Umbilical cord (tissue), 2 donors: Measurements from ENCODE around the gene RNASE7. TPM values are rescaled to one million over a fixed set of nuclear protein-coding genes. Genes with fewer than 3 reads are reported as not detected.

Experiments
- DNase-seq: peaks from one replicate; pipeline ENCODE4 v3.0.0-alpha.2; 2015; ENCODE audit warnings: low spot score
- total RNA-seq: library from RNA; depleted of rRNA; stranded (reverse); fragments of >200 nt; gene quantifications from one replicate; pipeline ENCODE4 v1.2.3, GENCODE V29; 2014; ENCODE audit warnings: low replicate concordance; ENCODE audit not compliant: insufficient read depth

Gene RNASE7
- total RNA-seq, 1 donor from 2014 or later, result 4.1 TPM

DNA sequence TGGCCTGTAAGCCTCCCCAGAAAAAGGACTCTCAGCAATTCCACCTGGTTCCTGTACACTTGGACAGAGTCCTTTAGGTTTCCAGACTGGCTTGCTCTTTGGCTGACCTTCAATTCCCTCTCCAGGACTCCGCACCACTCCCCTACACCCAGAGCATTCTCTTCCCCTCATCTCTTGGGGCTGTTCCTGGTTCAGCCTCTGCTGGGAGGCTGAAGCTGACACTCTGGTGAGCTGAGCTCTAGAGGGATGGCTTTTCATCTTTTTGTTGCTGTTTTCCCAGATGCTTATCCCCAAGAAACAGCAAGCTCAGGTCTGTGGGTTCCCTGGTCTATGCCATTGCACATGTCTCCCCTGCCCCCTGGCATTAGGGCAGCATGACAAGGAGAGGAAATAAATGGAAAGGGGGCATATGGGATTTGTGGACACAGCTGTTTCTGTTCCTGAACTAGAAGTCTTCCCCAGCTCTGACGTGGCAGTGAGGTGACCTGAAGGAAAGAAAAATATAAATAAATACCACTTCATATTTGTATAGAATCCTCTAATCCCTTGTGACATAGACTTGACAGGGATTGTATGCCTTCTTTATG, 1.3 kb downstream of the RNASE7 start:
- no peak for DNase-seq

DNA sequence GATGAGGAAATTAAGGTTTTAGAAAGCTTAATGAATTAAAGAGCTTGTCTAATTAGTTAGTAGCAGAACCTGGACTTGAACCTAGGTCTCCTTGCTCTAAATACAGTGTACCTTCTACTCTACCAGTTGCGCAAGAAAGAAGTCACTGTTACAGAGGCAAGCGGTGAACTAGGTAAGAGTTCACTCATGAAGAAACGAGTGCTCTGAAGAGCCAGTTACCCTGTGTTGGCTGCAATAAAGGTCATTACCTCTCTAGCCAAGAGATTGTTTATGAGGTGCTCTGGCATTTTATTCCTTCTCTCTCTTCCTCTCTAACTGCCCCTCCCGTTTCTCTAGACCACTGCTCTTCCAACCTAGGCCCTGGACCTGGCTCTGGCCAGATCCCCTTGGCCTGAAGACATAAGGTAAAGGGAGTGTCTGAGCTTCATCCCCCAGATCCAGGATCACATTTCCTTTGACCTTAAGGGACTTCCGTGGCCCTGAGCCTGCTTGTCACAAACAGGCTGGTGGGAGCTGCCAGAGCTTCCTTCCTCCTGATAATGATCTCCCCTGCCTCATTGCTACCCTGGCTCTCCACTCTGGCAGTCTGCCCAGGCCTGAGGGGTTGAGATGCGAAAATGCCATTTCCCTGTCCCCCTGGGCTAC, 1.9 kb downstream of the RNASE7 start:
- DNase-seq, result no peak

DNA sequence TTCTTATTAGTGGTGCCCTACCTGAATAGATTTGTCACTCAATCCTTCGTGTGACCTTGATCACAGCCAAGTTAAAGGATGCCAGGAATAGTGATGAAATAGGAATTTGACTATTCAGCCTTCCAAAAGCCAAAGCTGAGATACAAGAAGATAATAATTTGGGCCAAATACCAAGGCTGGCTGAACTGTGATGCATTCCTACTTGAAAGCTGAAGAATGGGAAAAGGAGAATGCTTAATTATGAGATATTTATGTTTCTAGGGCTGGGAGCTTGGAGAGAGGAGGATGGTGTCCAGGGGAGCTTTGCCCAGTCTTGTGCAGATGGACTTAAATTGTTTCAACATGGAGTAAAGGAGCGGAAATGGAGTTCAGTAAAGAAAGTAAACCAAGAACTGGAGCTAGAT, 5.2 kb downstream of the RNASE7 start:
- no peak for DNase-seq

DNA sequence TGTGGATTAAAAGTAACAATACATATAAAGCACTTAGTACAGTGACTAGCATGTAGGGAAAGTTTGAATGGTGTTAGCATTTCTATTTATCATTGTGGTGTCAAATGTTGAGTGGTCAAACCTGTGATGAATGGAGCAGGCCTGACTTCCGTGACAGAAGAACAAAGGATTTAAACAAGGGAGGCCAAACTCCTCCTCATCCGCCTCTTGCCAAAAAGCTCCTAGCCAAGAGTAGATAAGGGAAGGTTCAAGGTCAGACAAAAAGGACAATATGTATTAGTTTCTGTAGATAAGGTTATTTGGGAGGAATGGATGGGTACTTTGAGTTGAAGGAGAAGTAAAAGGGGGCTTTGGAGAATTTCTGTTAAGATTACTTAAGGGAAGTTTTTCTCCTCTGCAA, 6.5 kb downstream of the RNASE7 start:
- DNase-seq, result no peak

DNA sequence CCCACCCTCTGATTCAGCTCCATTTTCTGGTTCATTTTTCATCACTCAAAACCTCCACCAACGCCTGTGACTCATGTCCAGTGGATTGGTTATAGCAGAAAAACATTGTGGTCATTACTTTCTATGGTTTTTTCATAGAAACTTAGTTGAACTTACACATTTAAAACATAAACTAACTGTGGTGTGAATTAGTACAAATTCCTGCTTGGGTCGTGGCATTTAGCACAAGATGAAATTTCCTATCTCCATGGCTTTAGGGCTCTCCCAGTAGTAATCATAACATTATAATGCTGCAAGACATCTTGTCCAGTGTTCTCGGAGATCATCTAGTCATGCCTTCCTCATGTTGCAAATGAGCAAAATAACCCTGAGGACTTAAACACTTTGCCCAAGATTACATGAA, 7.1 kb downstream of the RNASE7 start:
- no peak for DNase-seq

DNA sequence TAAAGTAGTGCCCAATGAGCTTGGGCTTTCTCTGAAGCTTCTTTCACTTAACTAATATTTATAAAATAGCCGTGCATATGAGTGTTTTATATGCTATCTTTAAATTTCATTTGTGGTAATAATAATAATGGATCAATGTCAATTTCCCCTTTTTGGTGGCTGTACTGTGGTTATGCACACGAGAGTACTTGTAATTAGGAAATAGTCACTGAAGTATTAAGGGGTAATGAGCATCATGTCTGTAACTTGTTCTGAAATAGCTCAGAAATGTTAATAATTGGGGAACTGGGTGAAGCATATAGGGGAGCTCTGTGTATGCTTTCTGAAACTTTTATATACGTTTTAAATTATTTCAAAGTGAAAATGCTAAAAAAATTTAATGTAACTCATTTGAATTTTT, 8.4 kb downstream of the RNASE7 start:
- no peak for DNase-seq

DNA sequence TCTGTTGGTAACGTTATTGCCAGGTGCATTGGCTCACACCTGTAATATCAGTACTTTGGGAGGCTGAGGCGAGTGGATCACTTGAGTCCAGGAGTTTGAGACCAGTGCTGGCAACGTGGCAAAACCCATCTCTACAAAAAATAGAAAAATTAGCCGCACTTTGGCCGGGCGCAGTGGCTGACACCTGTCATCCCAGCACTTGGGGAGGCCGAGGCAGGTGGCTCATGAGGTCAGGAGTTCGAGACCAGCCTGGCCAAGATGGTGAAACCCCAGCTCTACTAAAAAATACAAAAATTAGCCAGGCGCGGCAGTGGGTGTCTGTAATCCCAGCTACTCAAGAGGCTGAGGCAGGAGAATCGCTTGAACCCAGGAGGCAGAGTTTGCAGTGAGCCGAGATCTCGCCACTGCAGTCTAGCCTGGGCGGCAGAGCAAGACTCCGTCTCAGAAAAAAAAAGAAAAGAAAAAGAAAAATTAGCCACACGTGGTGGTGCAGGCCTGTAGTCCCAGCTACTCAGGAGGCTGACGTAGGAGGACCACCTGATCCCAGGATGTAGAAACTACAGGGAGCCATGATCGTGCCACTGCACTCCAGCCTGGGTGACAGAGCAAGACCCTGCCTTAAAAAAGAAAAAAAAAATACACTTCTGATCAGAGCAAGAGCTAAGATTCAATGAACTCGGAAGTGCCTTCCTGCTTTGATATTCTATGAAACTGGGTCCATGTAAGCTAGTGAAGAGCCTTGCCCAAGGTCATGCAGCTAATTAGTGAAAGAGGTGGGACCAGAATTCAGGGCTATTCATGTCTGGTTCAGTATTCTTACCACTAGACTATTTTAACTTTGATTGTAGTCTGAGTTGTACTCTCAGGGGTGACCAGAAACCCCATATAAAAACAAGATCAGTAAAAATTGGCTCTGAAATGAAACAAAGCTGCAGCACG, 11.3 kb downstream of the RNASE7 start:
- no peak for DNase-seq

DNA sequence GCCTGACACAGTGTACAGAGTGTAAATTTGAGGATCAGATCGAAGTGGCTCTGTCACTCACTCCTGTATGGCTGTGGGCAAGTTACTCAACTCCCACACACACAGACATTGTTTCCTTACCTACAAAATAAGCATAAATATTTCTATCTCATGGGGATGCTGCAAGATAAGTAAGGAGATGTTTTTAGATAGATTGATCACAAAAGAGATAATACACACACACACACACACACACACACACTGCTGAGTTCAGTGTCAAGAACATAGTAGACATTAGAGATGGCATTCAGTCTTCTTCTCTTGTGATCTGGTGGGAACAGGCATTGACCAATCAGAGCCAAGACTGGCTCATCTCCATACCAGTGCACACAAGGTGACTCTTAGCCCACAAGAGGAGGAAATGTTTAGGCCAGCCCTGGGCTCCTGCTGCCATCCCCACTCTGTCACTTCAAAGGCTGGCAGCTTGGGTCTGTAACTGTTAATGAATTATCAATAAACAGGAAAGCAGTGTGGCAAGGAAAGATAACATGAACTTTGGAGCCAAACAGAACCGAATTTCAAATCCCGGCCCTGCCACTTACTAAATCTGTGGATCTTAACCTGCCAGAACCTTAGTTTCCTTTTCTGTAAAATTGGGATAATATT, 12.1 kb downstream of the RNASE7 start:
- DNase-seq, result no peak

DNA sequence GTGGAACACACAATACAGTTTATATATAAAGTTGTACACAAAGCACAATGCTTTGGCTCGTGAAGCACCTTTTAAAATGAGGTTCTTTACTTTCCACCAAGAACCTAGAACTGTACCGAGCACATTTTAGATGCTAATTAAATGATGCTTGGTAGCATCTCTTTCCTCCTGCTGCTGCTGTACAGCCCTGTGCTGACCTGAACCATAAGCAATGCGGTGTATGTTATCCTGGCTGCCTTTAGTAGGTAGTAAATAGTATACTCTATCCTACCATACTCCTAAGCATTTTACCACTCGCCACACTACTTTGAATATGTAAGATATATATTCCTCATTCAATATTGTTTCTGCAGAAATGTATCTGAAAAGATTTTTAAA, 12.6 kb downstream of the RNASE7 start:
- DNase-seq, result no peak

DNA sequence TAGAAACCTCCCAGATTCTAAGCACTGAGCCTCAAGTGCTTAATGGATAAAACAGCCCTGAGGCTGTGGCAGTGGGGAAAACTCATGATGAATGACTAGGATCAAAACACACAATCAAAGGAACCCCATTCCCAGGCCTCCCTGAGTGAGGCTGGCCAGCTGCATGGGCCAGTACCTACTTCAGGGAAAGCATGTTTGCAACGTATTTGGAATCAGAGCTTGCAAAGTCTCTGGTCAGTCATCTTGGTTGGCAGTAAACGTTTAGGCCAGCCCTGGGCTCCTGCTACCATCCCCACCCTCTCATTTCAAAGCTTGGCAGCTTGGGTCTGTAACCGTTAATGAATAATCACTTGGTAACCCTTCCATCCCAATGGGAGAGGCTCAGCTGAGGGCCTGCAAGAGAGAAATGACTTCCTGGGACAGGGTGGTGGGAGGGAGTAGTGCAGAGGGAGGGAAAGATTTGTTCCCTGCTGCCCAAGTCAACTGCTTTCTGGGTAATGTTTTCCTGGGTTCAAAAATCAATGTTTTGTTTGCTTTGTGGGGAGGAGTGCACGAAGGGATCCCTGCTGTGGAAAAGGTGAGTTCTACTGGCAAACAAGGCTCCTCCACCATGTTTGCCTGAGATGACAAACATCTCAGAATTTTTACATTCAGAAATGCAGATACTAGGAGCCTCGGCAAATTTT, 13.4 kb downstream of the RNASE7 start:
- peak; percentile 65 for DNase-seq

DNA sequence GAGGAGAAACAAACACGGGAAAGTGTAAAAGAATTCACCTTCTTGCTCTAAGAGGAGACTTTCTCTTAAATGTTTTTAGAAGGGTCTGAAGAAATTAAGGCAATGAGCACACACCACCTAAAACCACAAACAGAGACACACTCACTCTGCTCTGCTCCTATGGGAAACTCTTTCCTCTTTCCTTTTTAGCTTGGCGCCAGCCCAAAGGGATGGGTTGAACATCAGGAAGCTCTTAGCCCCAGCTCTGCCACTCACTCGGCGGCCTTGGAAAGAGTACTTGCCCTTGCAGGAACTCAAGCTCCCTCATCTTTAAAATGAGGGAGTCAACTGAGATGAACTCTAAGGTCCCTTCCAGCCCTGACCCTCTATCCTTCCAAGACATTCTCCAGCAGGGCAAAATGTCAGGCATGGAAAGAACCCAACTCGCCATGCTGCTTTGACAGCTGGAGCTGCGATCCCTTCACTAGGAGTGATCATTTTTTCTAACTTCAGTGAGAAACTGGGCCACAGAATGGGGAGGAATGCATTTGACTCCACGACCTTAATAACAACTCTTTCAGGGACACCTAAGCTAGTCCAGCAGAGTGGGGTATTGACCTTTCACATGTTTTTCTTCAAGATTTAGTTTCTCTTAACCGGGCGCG, 14.5 kb downstream of the RNASE7 start:
- no peak for DNase-seq

DNA sequence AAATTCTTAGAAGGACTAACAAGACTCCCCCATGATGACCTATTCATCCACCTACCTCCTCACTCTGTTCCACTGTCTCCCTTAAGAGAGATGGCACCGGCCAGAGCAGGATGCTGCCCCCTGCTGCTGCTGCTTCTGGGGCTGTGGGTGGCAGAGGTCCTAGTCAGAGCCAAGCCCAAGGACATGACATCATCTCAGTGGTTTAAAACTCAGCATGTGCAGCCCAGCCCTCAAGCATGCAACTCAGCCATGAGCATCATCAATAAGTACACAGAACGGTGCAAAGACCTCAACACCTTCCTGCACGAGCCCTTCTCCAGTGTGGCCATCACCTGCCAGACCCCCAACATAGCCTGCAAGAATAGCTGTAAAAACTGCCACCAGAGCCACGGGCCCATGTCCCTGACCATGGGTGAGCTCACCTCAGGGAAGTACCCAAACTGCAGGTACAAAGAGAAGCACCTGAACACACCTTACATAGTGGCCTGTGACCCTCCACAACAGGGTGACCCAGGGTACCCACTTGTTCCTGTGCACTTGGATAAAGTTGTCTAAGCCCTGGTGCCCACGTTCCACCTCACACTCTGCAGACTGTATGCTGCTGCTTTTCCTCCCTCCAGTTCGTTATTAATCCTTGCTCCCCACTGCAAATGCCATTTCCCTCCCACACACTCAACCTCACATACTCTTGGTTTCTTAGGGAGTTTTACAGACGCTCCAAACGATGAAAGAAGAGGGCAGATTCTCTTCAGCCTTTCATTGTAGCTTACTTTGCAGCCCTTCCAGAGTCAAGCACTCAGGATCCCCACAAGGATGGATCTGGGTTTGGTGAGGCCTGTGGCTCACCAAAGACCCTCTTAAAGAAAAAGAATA, 15.9 kb downstream of the RNASE7 start, which contains the start of gene RNASE8:
RNASE8 (plus strand) TSS at position 20 of the 873 bp plus-strand sequence; CDS start at position 91, 71 bp downstream.
- DNase-seq, result no peak

DNA sequence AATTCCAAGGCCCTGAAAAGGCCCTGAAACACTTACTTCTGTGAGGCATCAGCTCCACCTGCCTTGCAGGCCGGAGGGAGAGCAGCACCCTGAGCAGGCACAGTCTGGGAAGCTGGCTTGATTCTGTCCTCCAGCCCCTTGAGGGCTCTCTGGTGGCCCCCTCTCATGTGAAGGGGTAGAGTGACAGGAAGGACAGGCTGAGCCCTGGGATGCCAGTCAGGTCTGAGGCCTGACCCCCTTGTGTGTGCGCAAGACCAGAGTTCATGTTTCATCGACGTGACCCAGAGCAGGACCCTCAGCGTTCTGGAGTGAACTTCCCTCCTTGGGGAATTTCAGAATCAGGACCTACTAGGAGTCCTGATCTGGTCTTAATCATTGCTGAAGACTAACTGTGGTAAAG, 16.7 kb downstream of the RNASE7 start:
- no peak for DNase-seq

DNA sequence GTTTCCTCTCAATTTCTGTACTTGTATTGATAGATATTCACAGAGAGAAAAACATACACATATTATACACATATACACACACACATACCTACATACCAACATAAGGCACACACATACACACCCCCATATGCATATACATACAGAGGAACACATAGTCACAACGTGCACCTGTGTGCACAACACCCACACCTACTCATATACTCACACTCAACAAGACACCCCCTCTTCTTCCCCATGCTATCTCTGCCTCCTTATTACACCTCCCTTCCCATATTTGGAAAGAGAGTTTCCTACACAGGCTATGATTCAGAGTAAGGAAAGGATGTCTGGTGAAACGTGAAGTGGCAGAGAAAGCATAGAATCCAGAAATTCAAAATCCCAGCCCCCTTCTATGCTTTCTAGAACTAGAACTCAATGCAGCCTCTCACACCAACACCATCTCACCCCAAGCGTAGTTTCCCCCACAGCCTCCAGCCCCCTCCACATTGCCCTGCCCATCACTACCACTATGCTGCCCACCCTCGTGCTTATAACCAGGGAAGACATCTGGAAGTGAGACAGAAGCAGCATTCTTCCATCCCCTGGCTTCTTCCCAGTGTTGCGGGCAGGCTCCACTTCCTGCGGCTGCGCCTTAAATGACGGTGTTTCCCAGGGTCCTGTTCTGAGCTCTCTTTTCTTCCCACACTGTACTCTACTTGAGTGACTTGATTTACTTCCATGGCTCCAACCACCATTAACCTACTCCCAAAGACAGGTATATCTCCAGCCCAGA, 17.9 kb downstream of the RNASE7 start:
- DNase-seq, result no peak

DNA sequence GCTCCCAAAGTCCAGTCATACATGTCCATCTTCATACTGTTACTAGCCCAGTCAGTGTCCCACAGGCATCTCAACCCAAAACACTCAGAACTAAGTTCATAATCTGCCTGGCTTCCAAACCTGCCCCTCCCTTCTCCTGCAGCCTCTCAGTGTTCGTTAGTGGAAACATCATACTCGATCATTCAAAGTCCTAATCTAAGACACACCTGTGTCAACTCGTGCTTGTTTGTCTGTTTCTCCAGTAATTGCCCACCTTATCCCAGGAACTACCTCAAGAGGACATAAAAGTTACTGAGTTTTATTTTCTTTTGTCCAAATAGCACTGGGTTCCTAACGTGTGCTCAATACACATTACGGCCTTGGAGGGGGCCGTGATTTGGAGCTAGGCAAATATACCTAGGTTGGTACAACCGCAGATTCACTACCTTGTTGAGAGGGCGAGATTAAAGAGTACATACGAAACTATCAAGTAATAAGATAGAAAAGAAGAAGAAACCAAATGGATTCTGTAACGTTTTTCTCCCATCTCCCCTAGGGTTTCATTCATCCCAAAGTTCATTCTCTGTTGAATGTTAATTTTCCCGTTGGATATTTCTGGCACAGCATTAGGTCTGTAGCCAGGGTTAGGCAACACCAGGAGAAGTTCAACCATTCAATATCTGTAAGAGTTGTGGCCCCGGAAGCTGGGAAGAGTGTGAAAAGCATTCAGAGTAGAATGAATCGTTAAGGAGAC, 18.6 kb downstream of the RNASE7 start:
- DNase-seq, result no peak

DNA sequence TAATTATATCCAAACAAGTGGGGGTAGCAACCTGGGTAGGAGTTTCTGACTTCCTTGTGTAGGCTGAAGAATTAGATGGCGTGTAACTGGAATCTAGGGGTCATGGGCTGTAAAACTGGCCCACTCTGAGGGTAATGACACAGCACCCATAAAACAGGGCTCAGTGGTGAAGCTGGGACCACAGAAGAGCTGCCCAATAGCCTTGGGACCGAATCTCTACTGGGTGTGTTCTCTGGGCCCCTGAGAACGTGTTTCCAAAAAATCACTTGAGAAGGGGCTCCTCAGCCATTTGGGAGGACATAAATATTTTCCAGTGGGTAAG, 19.1 kb downstream of the RNASE7 start:
- no peak for DNase-seq

DNA sequence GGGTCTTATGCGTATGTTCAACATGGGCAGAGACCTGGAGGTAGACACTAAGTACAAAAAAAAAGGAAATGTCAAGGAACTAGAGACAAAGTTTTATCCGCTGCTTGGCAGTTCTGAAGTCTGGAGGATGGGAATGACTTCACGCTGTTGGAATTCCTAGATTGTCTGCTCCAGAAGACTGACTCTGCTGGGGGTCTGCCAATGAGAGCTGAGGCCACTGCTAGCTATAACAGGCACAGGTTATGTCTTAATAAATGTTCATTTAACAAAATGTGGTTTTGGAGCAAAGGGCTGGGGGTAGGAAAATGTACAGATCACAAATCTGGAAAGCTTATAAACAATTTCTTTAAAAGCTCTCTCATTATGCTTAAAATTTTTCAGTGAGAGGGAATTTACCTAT, 21.3 kb downstream of the RNASE7 start:
- peak; percentile 56 for DNase-seq

DNA sequence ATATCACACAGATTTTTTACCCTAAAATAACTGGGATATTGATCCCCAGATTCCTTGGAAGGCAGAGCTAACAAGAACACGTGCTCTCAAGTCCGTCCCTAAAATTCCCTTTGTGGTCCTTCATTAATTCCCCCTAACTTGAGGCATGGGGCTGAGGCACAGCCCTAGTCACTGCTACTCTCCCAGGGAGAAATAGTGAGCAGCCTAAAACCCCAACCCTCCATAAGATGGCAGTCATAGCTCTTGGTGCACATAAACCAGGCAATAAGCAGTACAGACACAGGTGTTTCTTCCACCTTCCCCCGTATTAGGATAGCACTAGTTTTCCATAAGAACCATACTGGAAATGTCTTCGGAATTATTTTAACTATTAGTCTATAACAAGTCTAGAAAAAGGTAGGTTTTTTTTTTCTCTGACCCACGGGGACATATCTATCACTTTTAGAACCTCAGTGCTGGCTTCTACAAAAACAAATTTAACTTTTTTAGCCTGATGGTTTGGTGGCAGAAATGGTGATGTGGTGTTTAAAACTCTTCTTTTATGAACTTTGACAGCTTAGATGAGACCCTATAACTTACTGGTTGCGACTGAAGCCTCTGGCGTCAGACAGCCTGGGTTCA, 24.8 kb downstream of the RNASE7 start:
- no peak for DNase-seq
